Liver (tissue), 3 donors: ENCODE results near the gene HIVEP3.

ENCODE experiments used
- HNF4A ChIP-seq, 2 donors: conservative IDR thresholded peaks; 2 replicates each; pipeline ENCODE4 v1.6.1; 2016; ENCODE audit warnings: antibody characterized with exemption in 2 of 2, mild to moderate bottlenecking in 2 of 2
- JUND ChIP-seq, 2 donors: IDR thresholded peaks; 2 replicates each; pipeline ENCODE4 v1.6.1; 2016; ENCODE audit warnings: antibody characterized with exemption in 2 of 2
- MAX ChIP-seq: IDR thresholded peaks from 2 replicates; pipeline ENCODE4 v1.6.1; 2016; ENCODE audit warnings: antibody characterized with exemption
- RAD21 ChIP-seq, 2 donors: IDR thresholded peaks; 2 replicates each; pipeline ENCODE4 v1.6.1; 2016; ENCODE audit warnings: antibody characterized with exemption in 2 of 2, mild to moderate bottlenecking in 2 of 2
- REST ChIP-seq: IDR thresholded peaks from 2 replicates; pipeline ENCODE4 v1.6.1; 2016; ENCODE audit warnings: antibody characterized with exemption, mild to moderate bottlenecking
- RXRA ChIP-seq, 2 donors: IDR thresholded peaks; 2 replicates each; pipeline ENCODE4 v1.6.1; 2017 to 2018; ENCODE audit warnings: antibody characterized with exemption in 2 of 2, mild to moderate bottlenecking in 1 of 2
- TAF1 ChIP-seq: conservative IDR thresholded peaks from 2 replicates; pipeline ENCODE4 v1.6.1; 2016; ENCODE audit warnings: antibody characterized with exemption, mild to moderate bottlenecking
- YY1 ChIP-seq: IDR thresholded peaks from 2 replicates; pipeline ENCODE4 v1.6.1; 2016; ENCODE audit warnings: antibody characterized with exemption, mild to moderate bottlenecking
- ZBTB33 ChIP-seq: IDR thresholded peaks from 2 replicates; pipeline ENCODE4 v1.6.1; 2016; ENCODE audit warnings: antibody characterized with exemption
- TF ChIP-seq, protein P1 (sequence below): fragments of 150-350 bp; IDR thresholded peaks from 2 replicates; pipeline ENCODE4 v1.5.1; 2017; ENCODE audit warnings: improper control_type of control experiment, low read depth, low read length; ENCODE audit not compliant: missing input control
- donor health status: healthy.
- donor health status: healthy.

- TF ChIP-seq, protein P1, sequence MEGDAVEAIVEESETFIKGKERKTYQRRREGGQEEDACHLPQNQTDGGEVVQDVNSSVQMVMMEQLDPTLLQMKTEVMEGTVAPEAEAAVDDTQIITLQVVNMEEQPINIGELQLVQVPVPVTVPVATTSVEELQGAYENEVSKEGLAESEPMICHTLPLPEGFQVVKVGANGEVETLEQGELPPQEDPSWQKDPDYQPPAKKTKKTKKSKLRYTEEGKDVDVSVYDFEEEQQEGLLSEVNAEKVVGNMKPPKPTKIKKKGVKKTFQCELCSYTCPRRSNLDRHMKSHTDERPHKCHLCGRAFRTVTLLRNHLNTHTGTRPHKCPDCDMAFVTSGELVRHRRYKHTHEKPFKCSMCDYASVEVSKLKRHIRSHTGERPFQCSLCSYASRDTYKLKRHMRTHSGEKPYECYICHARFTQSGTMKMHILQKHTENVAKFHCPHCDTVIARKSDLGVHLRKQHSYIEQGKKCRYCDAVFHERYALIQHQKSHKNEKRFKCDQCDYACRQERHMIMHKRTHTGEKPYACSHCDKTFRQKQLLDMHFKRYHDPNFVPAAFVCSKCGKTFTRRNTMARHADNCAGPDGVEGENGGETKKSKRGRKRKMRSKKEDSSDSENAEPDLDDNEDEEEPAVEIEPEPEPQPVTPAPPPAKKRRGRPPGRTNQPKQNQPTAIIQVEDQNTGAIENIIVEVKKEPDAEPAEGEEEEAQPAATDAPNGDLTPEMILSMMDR = no peak
- no peak for TF ChIP-seq RAD21 (IDR thresholded peaks at IDR 0.05)
- no peak for TF ChIP-seq MAX
- no peak for TF ChIP-seq RXRA (IDR thresholded peaks at IDR 0.05)
- TF ChIP-seq YY1 = no peak
- no peak for TF ChIP-seq JUND (IDR thresholded peaks at IDR 0.05)
- no peak for TF ChIP-seq TAF1
- no peak for TF ChIP-seq ZBTB33
- TF ChIP-seq HNF4A (conservative IDR thresholded peaks at IDR 0.05) = no peak
- TF ChIP-seq REST = no peak
These were observed 421.2 kb downstream of the HIVEP3 start for GRCh38 chr1:41497461-41498030.
